Measurements from ENCODE around the gene MRPS6. TPM values are rescaled to one million over a fixed set of nuclear protein-coding genes. Genes with fewer than 3 reads are reported as not detected.

The MRPS6 gene
- total RNA-seq, 2 donors from 2014 or later = 54.8 to 67.2 TPM

DNA sequence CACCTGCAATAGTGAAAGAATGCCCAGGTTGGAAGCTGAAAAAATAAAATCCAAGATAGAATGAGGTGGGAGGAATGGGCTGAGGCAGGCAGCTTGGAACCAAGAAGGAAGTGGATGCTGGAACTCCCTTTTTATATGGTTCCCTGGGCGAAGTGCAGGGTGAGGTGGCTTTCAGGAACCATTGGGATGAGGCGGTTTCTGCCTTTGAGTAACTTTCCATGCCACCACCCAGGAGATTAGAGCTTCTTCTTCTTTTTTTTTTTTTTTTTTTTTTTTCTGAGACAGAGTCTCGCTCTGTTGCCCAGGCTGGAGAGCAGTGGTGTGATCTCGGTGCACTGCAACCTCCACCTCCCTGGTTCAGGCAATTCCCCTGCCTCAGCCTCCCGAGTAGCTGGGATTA lies 17.8 kb upstream of the MRPS6 start:
- intact Hi-C loops (cut with DNase I) = no loop called here
- DNase-seq = no peak
- no peak for ATAC-seq

DNA sequence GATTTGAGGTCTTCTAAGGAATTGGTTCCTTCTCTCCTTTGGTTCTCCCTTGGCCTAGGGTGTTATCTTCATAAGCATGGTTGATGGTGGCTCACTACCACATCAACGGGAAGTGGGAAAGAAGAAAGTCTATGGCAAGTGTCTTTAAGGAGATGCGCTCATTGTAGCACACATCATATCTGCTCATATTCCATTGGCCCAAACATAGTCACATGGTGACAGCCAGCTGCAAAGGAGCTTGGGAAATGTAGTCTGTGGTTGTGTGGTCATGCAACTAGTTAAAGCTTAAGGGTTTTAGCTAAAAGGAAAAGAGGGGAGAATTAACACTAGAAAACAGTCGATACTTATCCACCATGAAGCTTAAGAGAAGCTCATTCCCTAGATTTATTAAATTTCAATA lies 11.4 kb upstream of the MRPS6 start:
- ATAC-seq (no peak), DNase-seq (no peak)
- intact Hi-C loops (cut with DNase I) = loop anchor here in 1 of 2 donors (10.0 kb wide), 1 partner anchor 133 kb away; no protein-coding TSS in a partner anchor

DNA sequence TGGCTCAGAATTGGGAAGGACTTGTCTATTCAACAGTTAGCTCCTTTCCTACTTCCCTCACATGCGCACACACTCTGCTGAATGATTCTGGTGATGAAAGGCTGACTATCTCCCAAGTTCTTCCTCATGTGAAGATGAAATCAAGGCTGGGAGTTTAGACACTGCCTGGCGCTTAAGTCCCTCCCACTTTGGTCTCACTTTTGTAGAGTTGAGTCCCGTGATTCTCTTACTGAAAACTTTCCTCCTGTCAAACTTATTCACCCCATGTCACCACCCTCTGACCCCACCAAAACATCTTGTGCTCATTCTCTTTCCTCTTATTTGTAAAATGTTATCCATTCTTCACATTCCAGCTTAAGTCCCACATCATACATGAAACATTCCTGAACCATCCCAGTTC lies 8.4 kb upstream of the MRPS6 start:
- ATAC-seq (no peak), DNase-seq (no peak)
- intact Hi-C loops (cut with DNase I) = loop anchor here in 1 of 2 donors (10.0 kb wide), 1 partner anchor 130 kb away; no protein-coding TSS in a partner anchor

DNA sequence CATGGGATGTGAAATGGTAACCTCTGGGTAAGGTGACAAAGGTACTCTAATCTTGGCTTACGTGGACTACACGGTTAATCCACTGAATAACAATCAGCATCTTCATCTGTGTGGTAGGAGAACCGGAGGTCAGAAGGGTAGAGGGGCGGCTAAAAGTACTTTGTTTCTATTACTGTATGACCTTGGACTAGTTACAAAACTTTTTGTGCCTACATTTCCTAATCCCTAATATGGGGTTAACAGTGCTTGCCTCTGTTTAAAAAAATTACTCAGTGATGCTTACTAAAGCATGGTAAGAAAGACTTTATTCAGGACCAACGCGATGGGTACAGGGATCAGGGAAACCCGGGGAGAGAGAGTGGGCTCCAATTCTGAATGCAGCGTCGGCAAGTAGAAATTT lies 1.7 kb upstream of the MRPS6 start:
- no peak for ATAC-seq
- intact Hi-C loops (cut with DNase I) = loop anchor here in 1 of 2 donors (10.0 kb wide), 2 partner anchors 127 to 133 kb away; no protein-coding TSS in a partner anchor
- no peak for DNase-seq

DNA sequence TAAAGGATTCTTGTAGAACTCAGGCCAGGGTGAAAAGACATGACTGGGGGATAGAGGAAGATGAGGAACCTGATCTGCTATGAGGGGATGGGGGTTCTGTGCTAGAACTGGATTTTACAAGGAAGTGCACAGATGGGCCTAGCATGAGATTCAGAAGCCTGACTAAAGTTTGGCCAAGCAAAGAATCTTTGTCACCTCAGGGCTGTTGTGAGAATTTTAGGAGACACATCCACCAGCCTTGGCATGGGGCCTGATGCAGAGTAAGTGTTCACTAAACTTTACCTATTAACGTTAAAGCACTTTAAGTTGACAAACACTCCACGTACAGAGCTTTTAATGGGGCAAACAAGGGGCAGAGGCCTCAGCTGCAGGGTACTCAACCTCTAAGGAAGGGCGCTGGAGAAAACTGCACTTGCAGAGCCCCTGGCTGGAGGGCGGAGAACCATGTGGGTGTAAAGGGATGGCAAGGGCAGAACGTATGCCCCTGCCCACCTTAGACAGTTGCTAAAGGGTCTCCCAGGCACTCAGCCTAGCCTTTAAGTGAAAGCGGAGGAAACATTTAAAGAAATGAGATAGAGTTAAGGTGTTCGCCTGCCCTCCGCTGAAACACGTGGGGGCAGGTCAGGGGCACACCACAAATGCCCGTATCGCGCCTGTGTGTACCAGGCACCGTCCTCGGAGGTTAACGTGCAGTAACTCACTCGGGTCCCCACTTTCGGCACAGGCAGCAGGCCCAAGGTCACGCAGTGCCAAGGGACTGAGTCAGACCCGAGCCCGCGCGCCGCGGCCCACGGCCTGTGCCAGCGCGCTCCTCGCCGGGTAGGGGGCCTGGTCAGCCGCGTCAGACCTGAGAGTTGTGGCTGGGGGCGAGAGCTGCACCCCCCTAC lies 990 bp upstream of the MRPS6 start:
- ATAC-seq (peak; percentile 39 to 74), DNase-seq (peak; percentile 55)

DNA sequence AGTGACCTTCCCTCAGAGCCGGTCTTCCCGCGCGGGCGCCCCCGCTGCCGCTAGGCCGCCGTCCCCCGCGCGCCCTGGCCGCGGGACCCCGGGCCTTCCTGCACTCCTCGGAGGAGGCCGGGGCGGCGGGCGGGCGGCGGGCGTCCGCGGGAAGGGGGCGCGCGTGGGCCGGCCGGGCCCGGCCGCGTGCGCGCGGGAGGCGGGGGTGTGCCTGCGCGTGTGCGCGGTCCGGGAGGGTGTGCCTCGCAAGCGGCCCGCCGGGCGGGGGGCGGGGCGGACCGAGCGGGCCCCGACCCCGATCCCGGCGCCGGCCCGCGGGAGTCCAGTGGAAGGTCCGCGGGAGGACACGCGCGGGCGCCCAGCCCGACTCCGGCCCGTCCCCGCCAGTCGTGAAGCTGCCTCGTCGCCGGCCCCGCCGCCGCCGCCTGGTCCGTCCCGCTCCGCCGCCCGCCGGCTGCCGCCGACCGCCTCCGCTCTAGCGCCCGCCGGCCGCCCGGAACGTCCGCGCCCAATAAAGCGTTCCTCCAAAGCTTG lies 438 bp downstream of the MRPS6 start:
- ATAC-seq (peak; percentile 38 to 47), DNase-seq (peak; percentile 54)
- intact Hi-C loops (cut with DNase I) = loop anchor here in 1 of 2 donors (10.0 kb wide), 2 partner anchors 129 to 131 kb away; no protein-coding TSS in a partner anchor

More for the DNA sequence above, 990 bp upstream of the MRPS6 start:
- intact Hi-C loops (cut with DNase I) = loop anchor here in 1 of 2 donors (10.0 kb wide), 2 partner anchors 128 to 132 kb away; no protein-coding TSS in a partner anchor

DNA sequence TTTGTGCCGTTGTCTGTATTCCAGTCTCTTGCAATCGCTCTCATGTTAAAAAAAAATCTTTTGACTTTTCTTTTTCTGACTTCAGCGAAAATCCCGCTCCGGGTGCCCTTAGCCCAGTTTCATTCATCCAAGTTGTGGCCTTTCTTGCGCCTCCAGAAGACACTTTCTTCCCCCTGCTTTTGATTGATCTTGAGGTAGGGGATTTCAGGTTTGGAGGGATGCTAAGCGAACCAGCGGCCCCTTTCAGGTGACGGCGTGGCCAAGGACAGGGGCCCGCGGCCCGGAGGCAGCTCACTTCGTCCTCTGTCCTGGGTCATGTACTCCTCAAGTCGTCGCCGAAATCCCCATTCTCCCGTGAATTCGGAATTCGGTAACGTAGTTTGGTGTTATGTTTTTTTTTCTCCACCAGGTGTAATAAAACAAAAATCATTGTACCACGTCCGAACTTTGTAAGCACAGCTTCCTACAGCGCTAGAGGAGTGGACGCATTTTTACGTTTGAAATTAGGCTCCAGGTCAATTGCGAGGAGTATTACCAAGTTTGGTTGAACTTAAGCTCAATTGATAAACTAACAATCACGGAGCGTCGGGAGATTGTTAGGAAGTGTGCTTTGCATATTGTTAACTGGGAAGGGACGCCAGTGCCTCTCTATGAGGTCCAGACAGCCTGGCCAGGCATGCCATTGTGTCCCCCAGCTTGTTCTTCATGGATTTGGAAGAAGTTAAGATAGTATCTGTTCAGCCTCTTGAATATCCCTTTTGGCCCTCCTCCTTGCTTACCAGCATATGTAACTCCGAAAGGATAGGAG lies 1.1 kb downstream of the MRPS6 start:
- no peak for DNase-seq
- intact Hi-C loops (cut with DNase I) = loop anchor here in 1 of 2 donors (5.0 to 10.0 kb wide), 3 partner anchors 130 to 273 kb away; no protein-coding TSS in a partner anchor
- ATAC-seq = no peak

DNA sequence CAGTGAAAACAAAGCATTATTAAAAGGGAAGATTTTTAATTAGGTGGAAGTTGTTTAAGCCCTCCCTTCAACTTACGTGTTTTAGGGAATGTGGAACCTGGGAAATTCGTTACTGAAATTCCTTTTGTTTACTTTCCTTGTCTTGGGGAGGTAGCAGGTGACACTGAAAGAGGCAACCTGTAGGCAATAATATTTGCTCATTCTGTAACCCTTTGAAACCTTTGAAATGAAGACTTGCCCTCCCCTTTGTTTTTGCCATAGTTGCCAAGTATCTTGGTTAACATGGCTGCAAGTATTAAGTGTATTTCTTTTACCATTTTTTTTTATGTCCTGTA lies 1.7 kb downstream of the MRPS6 start:
- intact Hi-C loops (cut with DNase I) = loop anchor here in 1 of 2 donors (5.0 to 10.0 kb wide), 3 partner anchors 130 to 272 kb away; no protein-coding TSS in a partner anchor
- ATAC-seq = no peak
- no peak for DNase-seq

DNA sequence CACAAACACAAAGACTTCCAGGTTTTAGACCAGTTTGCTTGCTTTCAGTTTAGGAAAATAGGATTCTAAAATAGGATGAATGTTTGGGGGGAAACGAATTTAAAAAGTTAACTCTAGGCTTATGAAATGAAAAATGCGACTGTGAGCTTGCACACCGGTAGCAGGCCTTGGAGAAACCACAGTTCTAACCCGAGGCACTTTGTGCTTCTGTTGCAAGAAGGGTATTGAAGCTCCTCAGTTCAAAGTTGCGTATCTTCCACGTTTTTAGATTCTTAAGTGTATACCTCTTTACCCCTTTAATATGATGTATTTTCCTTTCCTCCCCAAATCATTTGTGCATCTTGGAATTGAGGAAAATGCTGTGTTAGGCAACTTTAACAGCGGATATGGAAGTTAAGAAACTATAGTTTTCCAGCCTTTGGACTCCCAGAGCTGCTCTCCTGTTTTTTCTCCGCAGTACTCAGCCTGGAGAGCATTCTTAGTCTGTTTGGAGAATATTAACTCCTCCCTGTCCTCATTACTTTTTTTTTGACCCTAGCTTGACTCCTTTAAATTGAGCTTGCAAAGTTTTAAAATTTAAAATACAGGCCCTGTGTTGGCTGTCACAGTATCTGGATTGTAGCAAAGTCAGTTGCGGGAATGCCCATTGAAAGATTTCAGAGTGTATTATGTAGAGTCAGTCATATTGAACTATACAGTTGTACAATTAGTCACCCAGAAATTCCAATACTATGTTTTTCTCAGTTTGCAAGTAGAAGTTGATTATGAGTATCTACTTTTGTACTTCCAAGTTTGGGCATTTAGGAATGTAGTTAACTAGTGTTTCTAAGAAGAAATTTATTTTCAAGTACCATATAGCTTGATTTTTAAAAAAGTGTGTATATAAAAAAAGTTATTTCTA lies 2.6 kb downstream of the MRPS6 start:
- no peak for ATAC-seq
- no peak for DNase-seq
- intact Hi-C loops (cut with DNase I) = loop anchor here in 1 of 2 donors (5.0 to 10.0 kb wide), 3 partner anchors 129 to 271 kb away; no protein-coding TSS in a partner anchor

DNA sequence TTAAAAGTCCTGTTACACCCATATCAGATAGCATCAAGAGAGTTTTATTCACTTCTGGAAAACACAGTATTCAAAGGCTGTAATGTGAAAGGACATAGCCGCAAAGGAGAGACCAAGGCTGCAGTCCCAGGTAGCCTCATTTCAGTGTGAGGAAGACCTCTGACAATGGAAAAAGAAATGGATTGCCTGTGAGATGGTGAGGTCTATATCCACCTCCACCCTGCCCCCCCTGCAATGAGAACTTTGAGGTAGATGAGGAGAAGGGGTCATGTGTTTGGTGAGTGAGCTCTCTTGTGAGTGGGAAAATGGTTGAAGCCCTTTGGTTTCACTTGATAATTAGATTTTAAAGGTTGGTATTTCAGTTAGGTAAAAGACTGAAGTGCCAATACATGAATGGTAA lies 3.5 kb downstream of the MRPS6 start:
- intact Hi-C loops (cut with DNase I) = loop anchor here in 1 of 2 donors (5.0 to 10.0 kb wide), 3 partner anchors 128 to 270 kb away; no protein-coding TSS in a partner anchor
- ATAC-seq = no peak
- DNase-seq = no peak

DNA sequence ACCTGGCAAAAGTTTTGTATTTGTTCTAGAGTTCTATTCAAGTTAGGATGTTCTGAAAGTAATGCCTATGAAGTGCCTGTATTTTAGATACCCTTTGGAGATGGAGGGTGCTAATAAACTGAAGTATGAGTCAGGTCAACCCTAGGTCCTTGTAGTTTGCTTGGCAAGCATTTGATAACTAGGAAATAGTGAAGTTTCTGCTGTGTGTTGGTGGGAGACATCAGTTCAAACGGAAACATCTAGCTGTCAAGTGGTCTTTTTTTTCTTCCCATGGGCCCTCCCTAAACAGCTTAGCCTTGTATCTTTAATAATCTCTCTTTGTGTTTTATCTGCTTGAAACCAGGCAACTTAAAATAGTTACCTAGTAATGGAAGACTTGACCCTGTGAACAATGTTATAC lies 4.5 kb downstream of the MRPS6 start:
- intact Hi-C loops (cut with DNase I) = loop anchor here in 1 of 2 donors (5.0 to 10.0 kb wide), 3 partner anchors 127 to 269 kb away; no protein-coding TSS in a partner anchor
- ATAC-seq (no peak), DNase-seq (no peak)

DNA sequence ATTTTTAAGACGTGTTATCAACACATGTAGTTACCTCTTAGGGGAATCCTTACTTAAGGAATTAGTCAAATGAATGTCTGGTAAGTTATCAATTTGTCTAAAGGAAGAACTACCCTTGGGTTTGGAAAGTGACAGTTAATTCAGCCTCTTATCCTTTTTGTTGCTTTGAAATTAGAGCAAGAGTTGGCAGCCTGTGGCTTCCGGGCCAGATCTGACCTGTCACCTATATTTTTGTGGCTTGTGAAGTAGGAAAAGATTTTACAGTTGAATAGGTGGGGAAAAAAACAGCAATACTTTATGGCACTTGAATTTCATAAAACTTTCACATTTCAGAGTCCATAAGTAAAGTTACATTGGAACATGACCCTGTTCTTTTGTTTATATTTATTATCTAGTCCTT lies 5.5 kb downstream of the MRPS6 start:
- no peak for DNase-seq
- intact Hi-C loops (cut with DNase I) = loop anchor here in 1 of 2 donors (5.0 to 10.0 kb wide), 3 partner anchors 126 to 268 kb away; no protein-coding TSS in a partner anchor
- ATAC-seq = no peak

DNA sequence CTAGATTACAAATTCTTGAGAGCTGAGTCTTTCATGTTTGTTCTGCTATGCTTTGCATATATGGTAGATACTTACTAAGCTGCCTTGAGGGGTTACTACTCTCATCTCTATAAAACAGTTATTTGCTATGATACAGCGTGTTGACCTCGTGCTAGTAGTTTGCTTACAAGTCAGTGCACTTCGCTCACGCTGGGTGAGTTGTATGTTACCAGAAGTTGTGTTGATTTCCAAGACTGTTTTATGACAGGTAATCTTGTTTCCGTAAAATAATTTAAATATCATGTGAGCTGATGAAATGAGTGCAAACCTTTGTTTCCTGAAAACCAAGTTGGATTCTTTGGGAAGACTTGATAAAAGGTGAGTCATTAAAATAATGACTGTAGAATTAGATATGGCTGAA lies 7.3 kb downstream of the MRPS6 start:
- intact Hi-C loops (cut with DNase I) = loop anchor here in 1 of 2 donors (5.0 kb wide), 1 partner anchor 47 kb away; no protein-coding TSS in a partner anchor
- DNase-seq (no peak), ATAC-seq (no peak)

DNA sequence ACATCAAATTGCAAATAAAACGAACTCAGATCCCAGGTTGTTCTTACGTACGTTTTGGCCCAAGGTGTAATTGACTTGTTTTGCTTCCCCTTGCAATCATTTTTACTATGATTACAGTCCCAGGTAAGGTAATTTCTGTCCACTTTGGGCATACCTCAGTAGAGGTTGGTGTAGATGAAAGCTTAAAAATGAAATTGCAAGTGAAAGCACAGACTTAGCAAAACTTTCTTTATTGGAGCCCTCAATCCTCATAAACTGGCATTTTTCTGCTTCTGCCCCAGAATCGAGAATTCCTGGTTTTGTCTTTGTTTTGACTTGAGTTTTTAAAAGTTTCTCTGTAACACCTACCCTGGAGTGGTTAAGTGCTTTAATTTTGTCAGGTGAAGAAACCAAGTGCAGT lies 9.4 kb downstream of the MRPS6 start:
- ATAC-seq (no peak), DNase-seq (no peak)
- intact Hi-C loops (cut with DNase I) = loop anchor here in 1 of 2 donors (5.0 kb wide), 1 partner anchor 45 kb away; no protein-coding TSS in a partner anchor

DNA sequence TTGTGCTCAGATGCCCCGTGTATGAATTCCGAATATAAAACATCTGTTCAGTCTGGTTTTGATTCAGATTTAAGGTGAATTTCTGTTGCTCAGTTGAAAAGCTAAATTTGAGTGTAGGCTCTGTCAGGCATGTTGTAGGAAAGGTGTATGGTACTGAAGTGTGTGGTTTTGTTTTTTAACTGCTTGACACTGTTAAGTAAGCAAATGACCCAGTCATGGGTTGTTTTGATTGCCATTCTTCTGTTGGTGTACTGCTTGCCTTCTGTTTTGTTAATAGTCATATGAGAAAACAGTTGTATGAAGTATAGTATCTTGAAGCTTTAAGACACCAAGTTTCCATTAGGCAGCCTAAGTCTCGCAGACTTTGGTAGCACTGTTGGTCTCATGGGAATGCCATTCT lies 10.0 kb downstream of the MRPS6 start:
- intact Hi-C loops (cut with DNase I) = loop anchor here in 1 of 2 donors (5.0 kb wide), 1 partner anchor 44 kb away; no protein-coding TSS in a partner anchor
- ATAC-seq (no peak), DNase-seq (no peak)

DNA sequence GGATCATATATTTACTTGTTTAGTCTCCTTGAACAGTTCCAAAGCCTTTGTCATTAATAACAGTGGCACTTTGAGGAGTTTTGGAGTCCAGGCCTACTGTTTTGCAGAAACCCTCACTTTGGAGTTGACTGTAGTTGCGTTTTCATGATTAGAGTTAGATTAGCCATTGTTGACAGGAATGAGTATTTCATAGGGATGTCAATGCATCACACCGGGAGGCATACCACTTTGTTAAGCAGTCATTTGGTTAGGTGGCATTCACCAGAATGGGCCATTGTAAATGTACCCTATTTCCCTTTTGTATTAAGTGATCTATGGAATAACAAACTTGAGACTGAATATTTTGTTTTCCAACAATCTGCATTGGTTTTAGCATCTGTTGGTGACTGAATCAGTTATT lies 11.8 kb downstream of the MRPS6 start:
- intact Hi-C loops (cut with DNase I) = no loop called here
- no peak for ATAC-seq
- DNase-seq = no peak

DNA sequence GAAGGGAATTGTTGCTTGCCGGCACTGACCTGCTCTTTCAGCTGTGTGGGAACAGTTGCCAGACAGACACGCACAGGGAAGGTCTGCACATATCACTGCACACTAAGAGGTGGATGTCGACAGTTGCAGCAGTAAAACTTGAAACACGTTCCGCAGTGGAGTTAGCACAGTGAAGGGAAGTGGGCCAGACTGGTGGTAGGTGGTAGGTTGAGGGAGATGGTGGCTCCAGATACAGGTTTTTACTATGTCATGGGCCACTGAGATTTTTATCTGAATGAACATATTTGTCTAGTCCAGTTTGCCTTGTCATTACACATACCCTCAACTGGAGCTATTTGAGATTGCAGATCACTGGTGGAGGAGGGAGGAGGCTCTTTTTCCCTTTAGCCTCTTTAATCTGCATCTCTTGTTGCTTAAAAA lies 13.5 kb downstream of the MRPS6 start:
- intact Hi-C loops (cut with DNase I) = no loop called here
- DNase-seq = no peak
- ATAC-seq = peak; percentile 35 to 50

DNA sequence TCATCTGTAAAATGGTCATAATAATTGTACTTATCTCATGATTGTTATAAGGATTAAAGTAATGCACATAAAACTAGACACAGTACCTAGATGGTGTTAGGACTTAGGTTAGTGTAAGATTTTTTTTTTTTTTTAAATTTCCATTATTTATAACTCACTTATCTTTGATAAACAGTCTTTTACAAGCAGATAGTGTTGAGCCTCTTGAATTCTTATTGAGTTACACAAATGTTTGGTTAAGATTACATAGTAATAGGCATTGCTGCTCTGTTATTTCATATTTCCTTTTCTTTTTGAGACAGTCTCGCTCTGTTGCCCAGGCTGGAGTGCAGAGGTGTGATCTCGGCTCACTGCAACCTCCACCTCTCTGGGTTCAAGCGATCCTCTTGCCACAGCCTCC lies 15.4 kb downstream of the MRPS6 start:
- no peak for ATAC-seq
- no peak for DNase-seq
- intact Hi-C loops (cut with DNase I) = no loop called here
